Esophagus muscularis mucosa (tissue), 4 donors: ENCODE results near the gene MEIS1.

Source experiments
- EP300 ChIP-seq: sonication (generic); formaldehyde crosslinking; IDR thresholded peaks from one replicate; pipeline ENCODE4 v1.6.1; 2017; ENCODE audit warnings: antibody characterized with exemption
- POLR2A ChIP-seq: fragments of 450-650 bp; IDR thresholded peaks from one replicate; pipeline ENCODE4 v1.6.1; 2017; ENCODE audit warnings: antibody characterized with exemption, moderate library complexity, mild to moderate bottlenecking, low read depth
- TF ChIP-seq, protein P1 (sequence below), 3 experiments: fragments of 200-600 bp in 2 of 3; fragments of 450-650 bp in 1 of 3; sonication (generic) in 2 of 3; IDR thresholded peaks; one replicate each; pipeline ENCODE4 v1.5.1; 2017 to 2019; ENCODE audit warnings: antibody characterized with exemption in 3 of 3, mild to moderate bottlenecking in 2 of 3, moderate library complexity in 1 of 3

- TF ChIP-seq, protein P1, sequence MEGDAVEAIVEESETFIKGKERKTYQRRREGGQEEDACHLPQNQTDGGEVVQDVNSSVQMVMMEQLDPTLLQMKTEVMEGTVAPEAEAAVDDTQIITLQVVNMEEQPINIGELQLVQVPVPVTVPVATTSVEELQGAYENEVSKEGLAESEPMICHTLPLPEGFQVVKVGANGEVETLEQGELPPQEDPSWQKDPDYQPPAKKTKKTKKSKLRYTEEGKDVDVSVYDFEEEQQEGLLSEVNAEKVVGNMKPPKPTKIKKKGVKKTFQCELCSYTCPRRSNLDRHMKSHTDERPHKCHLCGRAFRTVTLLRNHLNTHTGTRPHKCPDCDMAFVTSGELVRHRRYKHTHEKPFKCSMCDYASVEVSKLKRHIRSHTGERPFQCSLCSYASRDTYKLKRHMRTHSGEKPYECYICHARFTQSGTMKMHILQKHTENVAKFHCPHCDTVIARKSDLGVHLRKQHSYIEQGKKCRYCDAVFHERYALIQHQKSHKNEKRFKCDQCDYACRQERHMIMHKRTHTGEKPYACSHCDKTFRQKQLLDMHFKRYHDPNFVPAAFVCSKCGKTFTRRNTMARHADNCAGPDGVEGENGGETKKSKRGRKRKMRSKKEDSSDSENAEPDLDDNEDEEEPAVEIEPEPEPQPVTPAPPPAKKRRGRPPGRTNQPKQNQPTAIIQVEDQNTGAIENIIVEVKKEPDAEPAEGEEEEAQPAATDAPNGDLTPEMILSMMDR (IDR thresholded peaks at IDR 0.05): no peak
- TF ChIP-seq POLR2A (no peak), EP300 (no peak)
Observed at GRCh38 chr2:66562304-66562685, 127.4 kb downstream of the MEIS1 start.
